Natural killer cell (primary cell): ENCODE results near the gene ZNF484. TPM values are rescaled to one million over a fixed set of nuclear protein-coding genes. Genes with fewer than 3 reads are reported as not detected.
"Not testable (repeated sequence)": the region's sequence is repeated elsewhere in the genome, so short reads cannot be mapped to it uniquely, and the experiment has no call there.

Source experiments
- ATAC-seq, 3 donors: fragments of 150-1000 bp in 2 of 3; fragments of 200-7000 bp in 1 of 3; cut with Tn5 transposase; 1 replicate in 1 of 3; 2 replicates in 2 of 3; pipeline ENCODE4 v1.10.0; 2021; ENCODE audit warnings: mild to moderate bottlenecking in 2 of 3, moderate library complexity in 2 of 3
- DNase-seq, 2 donors: peaks; one replicate each; pipeline versions ENCODE4 v3.0.0 to v3.0.0-alpha.2; 2013 to 2021; ENCODE audit warnings: mixed read lengths in 1 of 2
- H3K27ac ChIP-seq: one replicate; pipeline ENCODE4 v1.5.1; 2013; ENCODE audit warnings: mild to moderate bottlenecking, low read length
- H3K27me3 ChIP-seq: one replicate; pipeline ENCODE4 v1.6.1; 2013; ENCODE audit warnings: low read length; ENCODE audit not compliant: control insufficient read depth, insufficient read depth
- H3K36me3 ChIP-seq: one replicate; pipeline ENCODE4 v1.6.1; 2013; ENCODE audit warnings: low read length; ENCODE audit not compliant: control insufficient read depth, insufficient read depth
- H3K4me1 ChIP-seq: one replicate; pipeline ENCODE4 v1.6.1; 2013; ENCODE audit warnings: low read length; ENCODE audit not compliant: control insufficient read depth, insufficient read depth
- H3K4me3 ChIP-seq: one replicate; pipeline ENCODE4 v1.5.1; 2013; ENCODE audit warnings: low read length
- H3K9me3 ChIP-seq: one replicate; pipeline ENCODE4 v1.6.1; 2013; ENCODE audit warnings: low read length; ENCODE audit not compliant: control insufficient read depth, insufficient read depth
- H3K27ac Mint-ChIP-seq, 2 donors: one replicate each; pipeline ENCODE4 v1.8.0; 2022; ENCODE audit warnings: mild to moderate bottlenecking in 2 of 2, mixed read lengths in 2 of 2, moderate library complexity in 1 of 2
- H3K27me3 Mint-ChIP-seq, 2 donors: one replicate each; pipeline ENCODE4 v1.8.0; 2022; ENCODE audit warnings: low read depth in 2 of 2, mixed read lengths in 2 of 2
- H3K36me3 Mint-ChIP-seq: one replicate; pipeline ENCODE4 v1.8.0; 2022; ENCODE audit warnings: mixed read lengths
- H3K4me1 Mint-ChIP-seq, 2 donors: one replicate each; pipeline ENCODE4 v1.8.0; 2022; ENCODE audit warnings: mixed read lengths in 2 of 2
- H3K4me3 Mint-ChIP-seq: one replicate; pipeline ENCODE4 v1.8.0; 2022; ENCODE audit warnings: mild to moderate bottlenecking, moderate library complexity, mixed read lengths
- H3K9me3 Mint-ChIP-seq, 2 donors: one replicate each; pipeline ENCODE4 v1.8.0; 2022; ENCODE audit warnings: mixed read lengths in 2 of 2
- CTCF ChIP-seq: fragments of 200-600 bp; IDR thresholded peaks from one replicate; pipeline ENCODE4 v1.8.0; 2022; ENCODE audit warnings: antibody characterized with exemption
- WGBS: methylation state at CpG from one replicate; pipeline ENCODE4 v1.1.7; 2013; ENCODE audit warnings: missing lambda C conversion rate; ENCODE audit not compliant: insufficient coverage; 5-methylcytosine and 5-hydroxymethylcytosine counted together
- intact Hi-C: fragments of 100-400 bp; cut with micrococcal nuclease; formaldehyde crosslinking; loops from one replicate; pipeline ENCODE4 v1.14.2; 2022
- total RNA-seq, 4 donors: library from RNA; stranded (reverse); fragments of 120-200 nt in 1 of 4; gene quantifications; one replicate each; pipeline versions ENCODE4 v1.2.3 to v1.2.4, GENCODE V29; 2013 to 2022

Gene ZNF484
- total RNA-seq, 3 donors from 2014 or later (not counting 1 experiment from before 2014, with no cell fraction given): 14.1 to 19.5 (median 16.2) TPM

GRCh38 chr9:92911511-92912475, 34.0 kb upstream of the ZNF484 start:
- DNase-seq (no peak), ATAC-seq (no peak)
- TF ChIP-seq CTCF: no peak
- Mint-ChIP-seq H3K27ac (no peak overlapping the region), H3K36me3 (no peaks in the 10 kb centered on the region), H3K27me3 (peaks cover 27 to 50% of the 10 kb centered on the region in 2 donors), H3K4me3 (no peak overlapping the region), H3K9me3 (no peaks in the 10 kb centered on the region), H3K4me1 (no peaks in the 10 kb centered on the region)
- intact Hi-C loops: no loop called here
- no peaks in the 10 kb centered on the region for H3K9me3 ChIP-seq
- H3K27me3 ChIP-seq: peaks cover 6% of the 10 kb centered on the region
- H3K36me3 ChIP-seq: no peaks in the 10 kb centered on the region
- WGBS: 76% methylated on average over 11 of the region's 11 CpGs
- no peaks in the 10 kb centered on the region for H3K4me1 ChIP-seq
- H3K4me3 ChIP-seq: no peak overlapping the region
- H3K27ac ChIP-seq: no peak overlapping the region

GRCh38 chr9:92905137-92905536, 27.3 kb upstream of the ZNF484 start:
- H3K27ac ChIP-seq, H3K4me1 ChIP-seq, DNase-seq, H3K9me3 Mint-ChIP-seq, H3K27me3 ChIP-seq, H3K36me3 Mint-ChIP-seq, intact Hi-C loops, H3K9me3 ChIP-seq, H3K36me3 ChIP-seq, ATAC-seq, H3K27ac Mint-ChIP-seq, H3K4me1 Mint-ChIP-seq, H3K4me3 ChIP-seq, H3K4me3 Mint-ChIP-seq: not testable (repeated sequence)
- 91% methylated on average over 4 of the region's 6 CpGs for WGBS
- peaks cover 5 to 25% of the 10 kb centered on the region in 2 donors for H3K27me3 Mint-ChIP-seq

DNA sequence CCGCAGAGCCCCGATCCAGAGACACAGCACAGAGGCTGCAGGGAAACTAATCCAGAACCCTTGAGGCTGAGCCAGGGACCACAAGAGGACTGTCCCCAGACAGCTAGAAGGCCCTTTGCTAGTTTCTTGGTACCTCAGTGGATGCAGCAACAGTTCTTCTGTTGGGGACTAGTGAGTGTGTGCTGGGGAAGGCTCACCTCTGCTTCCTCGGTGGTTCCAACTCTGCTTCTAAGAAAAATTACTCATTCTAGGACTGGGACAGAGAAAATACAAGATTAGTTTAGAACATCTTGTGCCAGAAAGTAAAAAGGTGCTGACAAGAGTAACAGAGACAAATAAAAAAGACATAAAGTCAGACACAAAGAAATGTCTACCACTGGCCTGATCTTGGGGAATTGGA, 19.5 kb upstream of the ZNF484 start:
- intact Hi-C loops: no loop called here
- peaks cover 0 to 3% of the 10 kb centered on the region in 2 donors for H3K27me3 Mint-ChIP-seq
- no peak overlapping the region for H3K27ac Mint-ChIP-seq
- H3K4me3 Mint-ChIP-seq: no peak overlapping the region
- no peaks in the 10 kb centered on the region for H3K36me3 Mint-ChIP-seq
- ATAC-seq (no peak), DNase-seq (no peak)
- WGBS: 94% methylated on average over 3 of the region's 3 CpGs
- Histone ChIP-seq H3K27me3 (no peaks in the 10 kb centered on the region), H3K4me3 (no peak overlapping the region), H3K36me3 (no peaks in the 10 kb centered on the region), H3K9me3 (no peaks in the 10 kb centered on the region), H3K27ac (no peak overlapping the region), H3K4me1 (no peaks in the 10 kb centered on the region)
- no peaks in the 10 kb centered on the region for H3K4me1 Mint-ChIP-seq
- no peaks in the 10 kb centered on the region for H3K9me3 Mint-ChIP-seq
- no peak for TF ChIP-seq CTCF

DNA sequence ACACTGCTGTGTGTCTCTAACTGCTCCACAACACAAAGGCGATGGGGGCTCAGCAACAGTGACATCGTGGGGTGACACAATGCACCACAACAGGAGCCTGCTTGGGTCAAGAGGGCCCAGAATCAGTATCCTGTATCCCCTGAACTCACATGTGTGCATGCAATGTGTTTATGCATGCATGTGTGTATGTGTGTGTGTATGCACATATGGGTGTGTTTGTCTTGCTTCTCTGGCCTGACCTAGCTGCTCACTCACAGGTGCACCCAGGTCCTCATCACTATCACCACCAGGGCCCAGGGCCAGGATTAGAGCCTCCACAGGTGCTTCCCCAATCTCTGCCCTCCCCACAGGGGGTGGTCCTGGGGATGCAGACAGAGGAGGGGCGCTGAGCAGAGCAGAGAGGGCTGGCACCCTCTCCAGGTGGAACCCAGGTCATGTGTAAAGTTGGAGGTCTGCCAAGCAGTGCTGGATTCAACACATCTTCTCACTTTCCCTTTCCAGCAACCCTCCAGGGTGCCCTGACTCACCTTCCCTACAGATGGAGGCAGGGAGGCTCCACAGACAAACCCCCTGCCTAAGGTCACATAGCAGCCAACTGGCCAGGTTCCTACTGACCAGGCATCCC, 18.1 kb upstream of the ZNF484 start:
- H3K36me3 ChIP-seq: no peaks in the 10 kb centered on the region
- no peak overlapping the region for H3K4me3 ChIP-seq
- 94% methylated on average over 2 of the region's 3 CpGs for WGBS
- Mint-ChIP-seq H3K4me1 (no peaks in the 10 kb centered on the region), H3K36me3 (no peaks in the 10 kb centered on the region), H3K27ac (no peak overlapping the region), H3K27me3 (peaks cover 0 to 3% of the 10 kb centered on the region in 2 donors), H3K4me3 (no peak overlapping the region), H3K9me3 (no peaks in the 10 kb centered on the region)
- intact Hi-C loops: no loop called here
- ATAC-seq: no peak
- H3K9me3 ChIP-seq: no peaks in the 10 kb centered on the region
- H3K27ac ChIP-seq: no peak overlapping the region
- H3K4me1 ChIP-seq: no peaks in the 10 kb centered on the region
- no peak for DNase-seq
- TF ChIP-seq CTCF: no peak
- no peaks in the 10 kb centered on the region for H3K27me3 ChIP-seq
